HG02759 (cell line): ENCODE data around the gene ABHD14A.
A peak's percentile ranks its signal among the peaks of the same experiment; 100 is the strongest.
"Not testable (repeated sequence)": the region's sequence is repeated elsewhere in the genome, so short reads cannot be mapped to it uniquely, and the experiment has no call there.

ENCODE experiments used
- ATAC-seq: cut with Tn5 transposase; IDR thresholded peaks from one replicate; pipeline ENCODE4 v1.9.1; 2021; ENCODE audit warnings: mild to moderate bottlenecking, moderate library complexity; ENCODE audit not compliant: unreplicated experiment

ABHD14A gene

DNA sequence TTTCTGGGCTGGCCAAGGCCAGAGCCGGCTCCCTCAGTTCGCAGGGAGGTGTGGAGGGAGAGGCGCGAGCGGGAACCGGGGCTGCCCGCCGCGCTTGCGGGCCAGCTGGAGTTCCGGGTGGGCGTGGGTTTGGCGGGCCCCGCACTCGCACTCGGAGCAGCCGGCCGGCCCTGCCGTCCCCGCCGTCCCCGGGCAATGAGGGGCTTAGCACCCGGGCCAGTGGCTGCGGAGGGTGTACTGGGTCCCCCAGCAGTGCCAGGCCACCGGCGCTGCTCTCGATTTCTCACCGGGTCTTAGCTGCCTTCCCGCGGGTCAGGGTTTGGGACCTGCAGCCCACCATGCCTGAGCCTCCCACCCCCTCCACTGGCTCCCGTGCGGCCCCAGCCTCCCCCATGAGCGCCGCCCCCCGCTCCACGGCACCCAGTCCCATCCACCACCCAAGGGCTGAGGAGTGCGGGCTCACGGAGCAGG lies 15.7 kb downstream of the ABHD14A start:
- not testable (repeated sequence) for ATAC-seq

DNA sequence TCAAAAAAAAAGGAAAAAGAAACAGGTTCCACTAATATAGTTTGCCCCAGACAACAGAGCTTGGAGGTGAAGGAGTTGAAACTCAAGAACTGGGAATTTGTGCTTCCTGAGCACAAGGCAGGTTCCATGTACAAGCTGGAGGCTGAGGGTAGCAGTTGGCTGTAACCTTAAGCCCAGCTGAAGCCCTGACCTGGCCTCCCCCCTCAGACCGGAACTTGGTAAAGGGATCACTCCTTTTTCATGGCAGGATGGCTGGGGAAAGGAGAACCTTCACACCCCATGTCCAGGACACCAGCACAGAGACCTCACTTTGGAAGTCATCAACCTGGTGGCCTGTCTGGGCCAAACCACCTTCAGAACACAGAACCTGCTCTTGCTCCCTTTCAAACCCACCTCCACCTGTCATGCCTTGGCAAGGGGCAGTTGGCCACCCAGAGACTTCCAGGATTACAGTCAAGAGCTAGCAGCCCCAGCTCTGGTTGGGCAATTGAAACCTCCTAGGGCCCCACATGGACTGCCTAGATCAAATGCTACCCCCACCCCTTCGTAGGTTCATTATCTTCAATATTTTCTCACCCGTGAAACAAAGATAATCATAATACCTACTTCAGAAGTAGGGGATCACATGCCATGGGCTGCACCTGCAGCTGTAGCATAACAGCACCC lies 17.3 kb downstream of the ABHD14A start:
- no peak for ATAC-seq

DNA sequence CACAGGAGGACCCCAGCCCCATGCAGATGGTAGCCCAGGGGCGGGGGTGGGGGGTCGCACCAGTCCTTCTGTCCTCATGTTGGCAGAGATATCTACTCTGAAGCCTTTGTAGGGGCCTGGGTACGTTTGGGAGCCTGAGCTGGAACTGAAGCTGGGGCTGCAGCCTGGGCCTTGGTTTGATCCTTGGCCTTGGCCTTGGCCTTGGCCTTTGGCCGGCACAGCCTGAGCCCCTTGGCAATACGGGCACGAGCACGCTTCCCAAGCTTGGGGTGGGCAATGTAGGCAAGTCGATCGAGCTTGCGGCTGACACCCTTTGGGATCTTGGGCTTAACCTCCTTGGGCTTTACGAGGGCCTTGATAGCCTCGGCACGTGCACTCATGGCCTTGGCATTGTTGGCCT lies 18.8 kb downstream of the ABHD14A start:
- ATAC-seq = not testable (repeated sequence)

DNA sequence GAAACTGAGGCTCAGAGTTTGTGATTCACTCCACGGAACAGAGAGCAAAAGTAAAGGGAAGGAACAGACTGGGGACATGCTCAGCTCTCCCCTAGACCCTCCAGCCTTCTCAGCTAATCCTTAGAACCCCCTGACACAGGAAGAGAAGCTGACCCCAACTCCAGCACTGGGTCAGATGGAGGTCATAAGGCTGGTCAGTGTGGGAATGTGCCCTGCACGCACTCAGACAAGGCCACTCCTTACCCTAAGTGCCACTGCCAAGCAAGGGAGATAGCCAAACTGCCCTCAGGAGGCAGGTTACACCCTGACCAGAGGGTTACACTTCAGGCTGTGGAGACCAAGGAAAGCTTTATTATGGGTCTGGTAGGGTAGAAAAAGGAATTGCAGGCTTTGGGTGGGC lies 19.7 kb downstream of the ABHD14A start:
- ATAC-seq = no peak

DNA sequence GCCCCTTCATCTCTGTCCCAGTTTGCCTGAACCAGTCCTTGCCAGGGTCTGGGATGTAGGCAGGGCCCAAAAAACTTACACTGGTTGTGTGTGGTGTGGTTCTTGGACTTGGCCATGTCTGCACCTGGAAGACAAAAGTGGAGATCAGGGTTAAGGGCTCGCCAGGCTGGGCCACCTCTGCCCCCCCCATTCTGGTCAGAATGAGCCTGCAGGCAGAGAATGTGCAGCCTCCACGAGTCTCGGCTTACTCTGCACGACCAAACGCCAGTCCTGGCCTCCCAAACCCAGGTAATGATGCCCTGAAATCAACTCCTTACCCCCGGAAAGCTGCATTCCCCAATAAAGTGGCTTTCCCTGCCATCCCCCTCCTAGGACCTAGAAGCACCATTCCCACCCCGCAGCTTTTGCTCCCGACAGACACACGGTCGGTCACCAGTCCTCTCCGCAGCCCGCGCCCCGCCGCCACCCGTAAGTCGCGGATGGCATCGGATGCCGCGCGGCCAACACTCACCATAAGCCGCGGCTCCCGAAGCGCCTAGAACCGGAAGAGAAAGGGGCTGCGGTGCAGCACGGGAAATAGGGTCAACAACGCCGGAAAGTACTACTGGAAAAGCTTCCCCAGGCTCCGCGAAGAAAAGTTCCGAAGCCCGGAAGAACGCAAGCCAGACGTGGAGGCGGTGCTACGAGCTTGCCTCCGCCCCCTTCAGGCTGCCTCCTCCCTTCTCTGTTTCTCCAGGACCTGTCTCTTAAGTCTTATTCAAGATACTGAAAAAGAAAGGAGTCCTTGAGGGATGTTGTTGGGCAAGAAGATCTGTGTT lies 20.7 kb downstream of the ABHD14A start, which contains the start of gene RPL29:
Gene RPL29 (minus strand): TSS at position 550 of the 818 bp plus-strand sequence. CDS start 434 bp downstream, at position 116.
- ATAC-seq = peak; percentile 86

DNA sequence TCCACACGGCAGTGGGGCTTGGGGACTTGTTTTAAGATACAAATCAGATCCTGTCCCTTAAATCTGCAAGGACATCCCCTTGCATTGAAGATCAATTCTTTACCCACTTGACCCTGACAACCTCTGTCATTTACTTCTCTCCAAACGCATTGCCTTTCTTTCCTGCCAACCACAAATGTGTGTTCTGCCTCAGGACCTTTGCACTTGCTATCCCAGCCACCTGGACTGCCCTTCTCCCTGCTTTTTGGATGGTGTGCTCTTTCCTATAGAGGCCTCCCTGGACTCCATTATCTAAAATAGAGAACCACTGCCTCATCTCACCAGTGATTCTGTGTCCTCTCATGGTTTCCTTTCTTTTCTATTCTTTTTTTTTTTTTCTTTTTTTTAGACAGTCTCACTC lies 22.3 kb downstream of the ABHD14A start:
- ATAC-seq = no peak

DNA sequence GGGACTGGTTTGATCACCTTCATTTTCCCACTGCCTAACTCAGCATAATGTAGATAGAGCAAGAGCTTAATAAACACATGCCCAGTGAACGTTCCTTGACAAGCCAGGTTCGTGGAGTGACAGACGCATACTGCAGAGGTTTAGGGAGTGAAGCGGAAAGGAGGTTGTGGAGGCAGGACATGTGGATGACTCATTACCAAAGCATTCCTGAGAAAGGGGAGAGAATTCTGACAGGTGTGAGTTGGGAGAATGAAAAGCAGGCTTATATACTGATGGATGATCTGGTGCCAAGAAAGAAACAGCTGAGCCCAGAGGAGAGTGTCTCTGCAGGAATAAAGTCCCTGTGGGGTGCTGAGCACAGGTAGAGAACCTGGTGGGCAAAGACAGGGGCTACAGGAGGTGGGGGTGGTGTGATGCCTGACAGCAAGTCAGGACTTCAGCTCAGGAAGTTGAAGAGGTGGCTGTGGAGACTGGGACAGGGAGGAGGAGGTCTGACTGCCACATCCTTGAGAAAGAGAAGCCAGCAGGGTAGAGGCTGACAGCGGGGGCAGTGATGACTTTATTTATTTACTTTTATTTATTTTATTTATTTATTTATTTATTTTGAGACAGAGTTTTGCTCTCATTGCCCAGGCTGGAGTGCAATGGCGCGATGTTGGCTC lies 23.2 kb downstream of the ABHD14A start:
- no peak for ATAC-seq

DNA sequence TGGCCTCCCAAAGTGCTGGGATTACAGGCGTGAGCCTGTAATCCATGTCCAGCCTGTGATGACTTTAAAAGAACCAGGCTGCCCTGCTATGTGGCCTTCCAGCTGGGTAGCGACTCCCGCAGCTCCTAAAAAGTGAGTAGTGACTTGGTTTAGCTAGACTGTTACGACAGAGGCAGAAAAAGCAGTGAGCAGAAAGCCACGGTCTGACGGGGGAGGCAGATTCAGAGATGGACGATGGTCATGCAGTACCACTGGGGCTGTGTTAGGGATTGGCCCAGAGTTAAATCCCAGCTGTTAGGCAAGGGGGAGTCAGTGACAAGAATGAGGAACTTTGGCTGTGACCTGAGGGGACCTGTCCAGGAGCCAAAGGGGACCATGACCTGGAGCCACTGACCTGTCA lies 23.9 kb downstream of the ABHD14A start:
- no peak for ATAC-seq

DNA sequence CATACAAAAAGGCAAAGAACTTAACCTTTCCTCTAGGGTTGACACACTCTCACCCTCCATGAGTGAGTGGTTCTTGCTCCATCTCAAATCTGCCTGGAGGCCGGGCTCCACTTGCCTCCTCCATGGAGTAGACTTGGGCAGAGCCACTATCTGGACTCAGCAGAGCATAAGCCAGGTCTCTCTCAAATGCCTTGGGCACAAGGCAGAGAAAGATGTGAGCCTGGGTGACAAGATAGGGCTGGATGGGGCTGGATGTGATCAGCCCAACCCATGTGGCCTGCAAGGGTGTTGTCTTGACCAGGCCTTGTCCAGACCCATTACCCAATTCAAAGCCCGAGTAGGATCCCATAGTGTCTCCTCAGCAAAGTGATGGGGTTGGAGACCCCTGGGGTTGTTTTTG lies 25.0 kb downstream of the ABHD14A start:
- no peak for ATAC-seq

DNA sequence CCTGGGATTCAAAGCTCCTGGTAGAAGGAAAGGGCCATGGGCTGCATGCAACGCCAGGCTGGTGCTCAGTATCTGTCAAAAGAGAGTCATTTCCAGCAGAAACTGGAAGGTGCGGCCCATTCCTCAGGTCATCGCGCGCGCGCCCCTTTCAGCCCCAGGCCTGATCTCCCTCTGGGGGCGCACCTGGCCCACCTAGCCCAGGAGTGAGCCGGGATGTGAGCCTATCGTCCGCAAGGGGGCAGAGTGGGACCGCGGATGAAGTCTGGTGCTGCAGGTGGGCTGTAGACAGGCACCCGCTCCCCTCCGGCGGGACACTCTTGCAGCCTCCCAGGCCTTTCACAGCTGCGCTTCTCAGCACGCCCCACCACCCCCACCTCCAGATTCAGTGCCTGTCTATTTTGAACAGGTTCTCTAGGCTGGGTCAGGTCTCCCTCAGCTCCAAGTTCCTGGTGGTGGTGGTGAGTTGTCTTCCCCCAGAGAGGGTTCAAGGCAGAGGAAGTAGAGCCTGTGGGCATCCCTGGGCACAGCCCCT lies 26.6 kb downstream of the ABHD14A start:
- ATAC-seq = peak; percentile 88

DNA sequence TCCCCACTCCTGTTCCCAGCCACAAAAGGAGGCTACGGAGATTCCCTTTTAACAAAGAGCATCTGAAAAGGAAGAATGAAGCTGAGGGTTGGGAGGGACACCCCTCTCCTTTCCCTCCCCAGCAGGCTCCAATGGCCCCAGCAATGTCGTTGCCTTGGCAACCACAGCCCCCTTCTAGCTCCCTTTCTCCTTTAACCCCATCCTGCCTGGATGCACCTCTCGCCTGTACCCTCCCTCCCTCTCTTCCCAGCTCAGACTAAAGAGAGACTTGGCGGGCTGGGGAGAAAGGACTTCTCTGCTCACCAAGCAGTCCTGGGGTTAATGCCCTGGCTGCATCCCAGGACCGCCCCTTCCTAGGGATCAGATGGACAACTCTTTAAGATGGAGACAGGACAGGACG lies 27.9 kb downstream of the ABHD14A start:
- no peak for ATAC-seq

DNA sequence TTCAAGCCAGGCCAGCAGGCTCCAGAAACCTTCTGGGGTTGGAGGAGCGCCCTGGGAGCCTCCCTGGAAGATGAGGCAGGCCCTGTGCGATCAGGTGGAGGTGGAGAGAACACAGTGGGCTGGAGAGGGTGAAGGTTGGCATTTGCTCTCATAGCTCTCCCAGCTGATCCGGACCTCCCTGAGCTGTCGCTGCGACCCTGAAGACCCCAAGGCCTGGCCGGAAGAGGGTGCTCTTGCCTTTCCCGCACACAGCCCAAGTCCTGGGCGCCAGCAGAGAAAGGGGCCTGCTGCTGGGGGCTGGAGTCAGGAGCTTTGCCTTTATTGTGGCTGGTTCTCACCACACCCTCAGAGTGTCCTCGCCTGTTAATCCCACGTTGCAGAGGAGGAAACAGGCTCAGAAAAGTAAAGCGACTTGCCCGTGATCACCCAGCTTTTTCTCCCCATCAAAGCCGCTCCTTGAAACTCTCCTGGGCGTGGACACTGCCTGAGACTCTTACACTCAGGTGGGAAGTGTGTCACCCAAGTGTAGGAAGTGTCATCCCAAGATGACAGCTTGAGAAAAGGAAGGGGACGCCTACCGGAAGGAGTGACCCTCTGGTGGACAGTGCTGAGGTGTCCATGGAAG lies 29.4 kb downstream of the ABHD14A start:
- ATAC-seq = no peak

DNA sequence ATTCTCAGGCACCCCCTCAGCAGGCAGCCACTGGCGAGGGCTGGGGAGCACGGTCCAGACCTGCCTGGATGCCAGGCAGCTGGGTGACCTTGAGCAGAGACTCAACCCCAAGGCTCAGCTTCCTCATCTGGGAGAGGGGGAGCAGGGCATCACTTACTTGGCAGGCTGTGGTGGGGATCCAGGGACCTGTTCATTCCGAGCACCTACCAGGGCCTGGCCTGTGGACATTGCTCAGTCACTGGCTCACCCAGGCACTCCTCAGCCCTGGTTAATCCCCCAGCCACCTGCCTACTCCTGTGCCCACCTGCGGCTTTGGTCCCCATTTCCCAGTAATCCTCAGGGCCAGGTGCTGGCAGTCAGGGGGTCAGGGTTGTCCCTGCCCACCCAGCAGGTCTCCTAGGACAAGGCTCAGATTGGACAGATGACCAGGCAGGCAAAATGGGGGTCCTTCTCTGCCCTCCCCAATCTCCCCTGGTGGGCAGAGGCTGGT lies 30.1 kb downstream of the ABHD14A start:
- ATAC-seq = no peak

DNA sequence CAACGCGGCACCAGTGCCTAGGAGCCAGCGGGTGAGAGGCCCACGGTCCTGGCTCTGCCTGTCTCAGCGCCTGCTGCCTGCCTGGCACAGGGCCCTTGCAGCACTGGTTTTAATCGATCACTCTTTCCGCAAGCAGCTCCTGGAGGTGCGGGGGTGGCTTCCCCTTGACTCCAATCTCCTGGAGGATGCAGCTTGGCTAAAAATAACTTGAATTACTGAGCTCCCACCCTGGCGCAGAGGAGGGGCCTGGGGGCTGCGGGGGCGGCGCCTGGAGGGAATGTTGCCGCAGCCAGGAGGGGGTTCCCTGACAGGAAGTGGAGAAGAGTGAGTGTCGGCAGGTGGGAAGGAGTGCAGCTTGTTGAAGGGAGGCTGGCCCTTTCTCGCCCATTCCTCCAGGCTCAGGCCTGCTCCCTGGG lies 30.7 kb downstream of the ABHD14A start:
- ATAC-seq = no peak

DNA sequence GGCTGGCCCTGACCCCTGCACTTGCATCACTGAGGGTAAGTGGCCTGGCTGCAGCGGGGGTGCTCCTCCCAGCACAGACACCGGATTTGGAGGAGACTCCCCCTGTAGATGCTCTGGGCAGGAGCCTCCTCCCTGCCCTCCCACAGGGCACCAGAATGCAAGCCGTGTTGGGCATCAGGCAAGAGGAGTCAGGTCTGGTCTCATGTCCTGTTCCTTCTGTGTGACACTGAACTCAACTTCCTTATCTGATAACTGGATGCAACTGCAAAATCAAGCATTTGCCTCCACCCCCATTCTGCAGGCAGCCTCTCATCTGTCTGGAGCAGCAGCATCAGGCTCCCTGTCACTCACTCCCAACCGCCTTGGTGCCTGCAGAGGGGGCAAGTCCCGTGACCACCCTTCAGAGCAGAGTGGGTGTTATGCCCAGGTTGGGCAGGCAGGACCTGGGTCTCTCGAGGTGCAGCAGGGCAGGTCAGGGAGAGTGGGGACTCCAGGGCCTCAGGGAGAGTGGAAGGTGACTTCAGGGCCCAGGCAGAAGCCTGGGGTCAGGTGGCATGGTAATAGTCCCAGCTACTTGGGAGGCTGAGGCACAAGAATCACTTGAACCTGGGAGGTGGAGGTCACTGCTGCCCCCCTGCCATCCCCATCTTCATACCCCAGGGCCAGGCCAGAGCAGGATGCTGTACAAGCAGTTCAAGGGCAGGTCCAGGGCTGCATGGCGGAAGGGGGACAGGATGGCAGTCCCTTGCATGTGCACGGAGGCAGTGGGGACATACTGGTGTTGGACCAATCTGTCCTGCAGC lies 31.4 kb downstream of the ABHD14A start:
- ATAC-seq = no peak

DNA sequence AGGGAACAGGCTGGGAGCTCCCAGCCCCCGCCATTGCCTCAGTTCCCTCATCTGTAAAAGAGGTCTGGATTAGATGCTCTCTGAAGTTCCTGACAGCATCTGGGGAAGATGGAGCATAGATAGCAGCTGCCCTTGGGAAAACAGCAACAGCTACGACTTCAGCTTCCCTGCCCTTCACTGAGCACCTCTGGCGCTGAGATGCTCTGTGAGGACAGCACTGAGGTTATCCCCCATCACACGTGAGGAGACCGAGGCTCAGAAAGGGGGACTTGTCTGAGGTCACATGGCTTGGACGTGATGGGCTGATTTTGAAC lies 31.9 kb downstream of the ABHD14A start:
- ATAC-seq = no peak

DNA sequence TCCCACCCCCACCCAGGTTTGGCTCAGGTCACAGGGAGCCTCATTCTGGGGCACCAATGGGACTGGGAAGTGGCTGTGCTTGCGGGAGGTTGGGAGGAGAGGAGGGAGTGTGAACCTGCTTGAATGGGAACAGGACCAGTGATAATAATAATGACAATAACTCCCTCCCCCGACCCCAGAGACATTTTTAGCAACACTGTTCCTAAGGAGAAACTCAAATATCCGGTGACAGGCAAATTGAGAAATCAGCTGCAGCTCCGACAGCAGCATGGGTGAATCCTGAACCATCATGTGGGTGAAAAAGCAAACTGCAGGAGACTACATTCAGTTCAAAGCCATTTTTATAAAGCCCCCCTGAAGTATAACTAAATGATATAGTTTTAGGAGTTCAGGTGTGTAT lies 32.4 kb downstream of the ABHD14A start:
- no peak for ATAC-seq

DNA sequence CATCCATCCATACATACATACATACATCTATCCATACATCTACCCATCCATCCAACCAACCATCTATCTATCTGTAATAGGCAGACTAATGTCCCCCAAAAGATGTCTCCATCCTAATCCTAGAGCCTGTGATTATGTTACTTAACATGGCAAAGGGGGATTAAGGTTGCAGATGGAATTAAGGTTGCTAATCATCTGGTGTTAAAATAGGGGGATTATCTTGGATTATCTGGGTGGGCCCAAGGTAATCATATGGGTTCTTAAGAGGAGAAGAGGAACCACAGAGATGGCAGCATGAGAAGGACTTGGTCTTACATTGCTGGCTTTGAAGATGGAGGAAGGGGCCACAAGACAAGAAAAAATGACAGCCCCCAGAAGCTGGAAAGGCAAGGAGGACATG lies 35.6 kb downstream of the ABHD14A start:
- no peak for ATAC-seq

DNA sequence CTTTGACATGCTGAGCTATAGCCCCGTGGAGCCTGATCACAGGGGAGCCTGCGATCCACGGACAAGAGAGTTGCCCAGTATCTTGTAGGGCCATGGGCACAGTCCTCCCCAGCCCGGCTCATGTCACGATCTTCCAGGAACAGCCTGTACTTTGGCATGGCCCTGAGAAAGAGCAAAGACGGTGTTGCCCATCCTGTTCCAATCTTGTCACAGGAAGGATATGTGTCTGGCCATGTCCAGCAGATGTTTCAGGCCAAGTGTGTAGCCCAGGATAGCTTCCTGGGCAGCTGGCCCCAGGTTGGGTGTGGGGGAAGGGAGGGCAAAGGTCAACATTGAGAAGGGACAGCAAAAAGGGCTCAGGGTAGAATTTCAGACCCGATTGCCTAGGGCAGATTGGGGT lies 37.8 kb downstream of the ABHD14A start:
- no peak for ATAC-seq
